T-helper 2 cell treated with Interferon-gamma antibody and Interleukin-4, amounts not matched to agents 100 ng/mL and 5 ng/mL, for 36 hours (primary cell): ENCODE measurements around the gene UBXN10. TPM values are rescaled to one million over a fixed set of nuclear protein-coding genes. Genes with fewer than 3 reads are reported as not detected.

Experiments used
- intact Hi-C: fragments of 100-400 bp; cut with micrococcal nuclease; formaldehyde crosslinking; loops from one replicate; pipeline ENCODE4 v1.15.1; 2023
- total RNA-seq: library from RNA; stranded (reverse); gene quantifications from 2 replicates; pipeline ENCODE4 v1.2.3, GENCODE V29; 2022

Gene UBXN10
- total RNA-seq, 1 donor from 2014 or later: 0.45 TPM

GRCh38 chr1:20151906-20152598 is 33.8 kb upstream of the UBXN10 start:
- intact Hi-C loops: loop anchor here (1.0 to 5.0 kb wide), 3 partner anchors 35 to 234 kb away; partner anchors contain the start of genes PLA2G2C and UBXN10

- intact Hi-C loops: loop anchor here (1.0 to 5.0 kb wide), 3 partner anchors 35 to 234 kb away; partner anchors contain the start of genes PLA2G2C and UBXN10
These were observed 33.3 kb upstream of the UBXN10 start for GRCh38 chr1:20152599-20152930.

- intact Hi-C loops: loop anchor here (1.0 to 5.0 kb wide), 3 partner anchors 34 to 235 kb away; partner anchors contain the start of genes PLA2G2C and UBXN10
These were observed 32.9 kb upstream of the UBXN10 start for GRCh38 chr1:20153000-20153418.

GRCh38 chr1:20154301-20154831 is 31.5 kb upstream of the UBXN10 start:
- intact Hi-C loops: loop anchor here (5.0 kb wide), 1 partner anchor 33 kb away; the partner anchor contains the start of genes PLA2G2C and UBXN10

- intact Hi-C loops: no loop called here
These were observed 27.4 kb upstream of the UBXN10 start for GRCh38 chr1:20158358-20159070.

- intact Hi-C loops: no loop called here
These were observed 25.9 kb upstream of the UBXN10 start for GRCh38 chr1:20160034-20160433.

- intact Hi-C loops: loop anchor here (1.0 kb wide), 1 partner anchor 31 kb away; no protein-coding TSS in a partner anchor
These were observed 21.1 kb upstream of the UBXN10 start for GRCh38 chr1:20164694-20165202.

- intact Hi-C loops: loop anchor here (1.0 kb wide), 1 partner anchor 30 kb away; no protein-coding TSS in a partner anchor
These were observed 20.4 kb upstream of the UBXN10 start for GRCh38 chr1:20165522-20165951.

- intact Hi-C loops: no loop called here
These were observed 19.8 kb upstream of the UBXN10 start for GRCh38 chr1:20166051-20166450.

GRCh38 chr1:20167126-20167525 is 18.8 kb upstream of the UBXN10 start:
- intact Hi-C loops: no loop called here

- intact Hi-C loops: no loop called here
These were observed 17.1 kb upstream of the UBXN10 start for GRCh38 chr1:20168564-20169491.

- intact Hi-C loops: no loop called here
These were observed 16.0 kb upstream of the UBXN10 start for GRCh38 chr1:20169932-20170331.

- intact Hi-C loops: no loop called here
These were observed 13.8 kb upstream of the UBXN10 start for GRCh38 chr1:20172033-20172590.

GRCh38 chr1:20174937-20175666 is 10.8 kb upstream of the UBXN10 start:
- intact Hi-C loops: no loop called here

GRCh38 chr1:20178634-20179370 is 7.1 kb upstream of the UBXN10 start:
- intact Hi-C loops: no loop called here

GRCh38 chr1:20179371-20180128 is 6.3 kb upstream of the UBXN10 start:
- intact Hi-C loops: no loop called here

GRCh38 chr1:20180129-20180843 is 5.6 kb upstream of the UBXN10 start:
- intact Hi-C loops: no loop called here

- intact Hi-C loops: no loop called here
These were observed 5.1 kb upstream of the UBXN10 start for GRCh38 chr1:20180844-20181207.
